ENCODE measurements around the gene TAS2R10. TPM values are rescaled to one million over a fixed set of nuclear protein-coding genes. Genes with fewer than 3 reads are reported as not detected.
"Not testable (repeated sequence)": the region's sequence is repeated elsewhere in the genome, so short reads cannot be mapped to it uniquely, and the experiment has no call there.

TAS2R10 gene

GRCh38 chr12:10791769-10792168 is 34.4 kb downstream of the TAS2R10 start:
- H3K4me1 ChIP-seq (ENCODE audit: control insufficient read depth, insufficient read depth, low read depth, low read length); H2BK120ac ChIP-seq (ENCODE audit: low read depth, low read length); H3K14ac ChIP-seq (ENCODE audit: low read length in 2 of 2); H2AK5ac ChIP-seq (ENCODE audit: low read length, severe bottlenecking); H3K27ac ChIP-seq (ENCODE audit: low read length, poor library complexity, severe bottlenecking); H3K36me3 ChIP-seq (ENCODE audit: control insufficient read depth in 1 of 2, insufficient read depth in 2 of 2, low read depth in 1 of 2, low read length in 2 of 2); H4K8ac ChIP-seq (ENCODE audit: low read length); H3K27me3 ChIP-seq (ENCODE audit: control insufficient read depth in 1 of 2, insufficient read depth in 1 of 2, low read length in 2 of 2); H3K18ac ChIP-seq (ENCODE audit: low read depth in 1 of 2, low read length in 2 of 2); H4K91ac ChIP-seq (ENCODE audit: low read length); DNase-seq; H2AFZ ChIP-seq (ENCODE audit: low read depth, low read length); H2BK5ac ChIP-seq (ENCODE audit: low read depth, low read length, poor library complexity, severe bottlenecking); H3K4me2 ChIP-seq (ENCODE audit: low read length, poor library complexity, severe bottlenecking); H3K4ac ChIP-seq (ENCODE audit: low read depth in 1 of 2, low read length in 2 of 2); H2BK12ac ChIP-seq (ENCODE audit: low read length in 2 of 2); H3K23ac ChIP-seq (ENCODE audit: low read length in 2 of 2); H3K9ac ChIP-seq (ENCODE audit: low read length); H3K9me3 ChIP-seq (ENCODE audit: control insufficient read depth, low read length); H2BK15ac ChIP-seq (ENCODE audit: low read depth, poor library complexity, severe bottlenecking); H3K4me3 ChIP-seq (ENCODE audit: insufficient read depth in 1 of 2, low read depth in 1 of 2, low read length in 2 of 2); H3K79me1 ChIP-seq (replicated peaks; ENCODE audit: low read length, poor library complexity, severe bottlenecking): not testable (repeated sequence)
- WGBS = 83% methylated on average over 4 of the region's 4 CpGs

DNA sequence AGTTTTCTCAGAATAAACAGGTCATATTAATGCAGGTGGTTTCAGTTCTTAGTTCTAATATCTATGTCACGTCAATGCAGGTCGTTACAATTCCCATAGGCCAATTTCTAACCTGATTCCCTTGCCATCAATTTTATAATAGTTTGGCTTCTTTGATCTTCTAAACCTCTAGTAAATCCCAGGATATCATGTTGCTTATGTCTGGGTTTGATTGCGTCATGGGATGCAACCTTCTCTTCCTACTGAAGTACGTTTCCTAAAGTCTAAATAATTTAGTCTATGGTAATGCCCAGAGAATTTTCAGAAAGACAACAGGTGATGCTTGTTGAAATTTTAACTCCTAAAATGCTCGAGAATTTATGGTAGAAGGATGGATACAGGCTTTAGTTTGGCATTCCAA is 42.9 kb downstream of the TAS2R10 start:
- DNase-seq = no peak
- Histone ChIP-seq H3K9ac (ENCODE audit: low read length) (no peak overlapping the region), H3K4me1 (ENCODE audit: control insufficient read depth, insufficient read depth, low read depth, low read length) (no peaks in the 10 kb centered on the region), H3K18ac (ENCODE audit: low read depth in 1 of 2, low read length in 2 of 2) (no peak overlapping the region), H3K23ac (ENCODE audit: low read length in 2 of 2) (no peak overlapping the region), H2BK5ac (ENCODE audit: low read depth, low read length, poor library complexity, severe bottlenecking) (no peak overlapping the region), H3K27ac (ENCODE audit: low read length, poor library complexity, severe bottlenecking) (no peak overlapping the region), H2AFZ (ENCODE audit: low read depth, low read length) (no peak overlapping the region), H3K4me3 (ENCODE audit: insufficient read depth in 1 of 2, low read depth in 1 of 2, low read length in 2 of 2) (no peak overlapping the region), H3K27me3 (ENCODE audit: control insufficient read depth in 1 of 2, insufficient read depth in 1 of 2, low read length in 2 of 2) (no peaks in the 10 kb centered on the region), H4K91ac (ENCODE audit: low read length) (no peak overlapping the region), H3K79me1 (replicated peaks; ENCODE audit: low read length, poor library complexity, severe bottlenecking) (no peaks in the 10 kb centered on the region), H3K4ac (ENCODE audit: low read depth in 1 of 2, low read length in 2 of 2) (no peak overlapping the region), H3K14ac (ENCODE audit: low read length in 2 of 2) (no peak overlapping the region), H4K8ac (ENCODE audit: low read length) (no peak overlapping the region), H2BK120ac (ENCODE audit: low read depth, low read length) (no peak overlapping the region), H3K4me2 (ENCODE audit: low read length, poor library complexity, severe bottlenecking) (no peak overlapping the region), H3K9me3 (ENCODE audit: control insufficient read depth, low read length) (no peaks in the 10 kb centered on the region), H3K36me3 (ENCODE audit: control insufficient read depth in 1 of 2, insufficient read depth in 2 of 2, low read depth in 1 of 2, low read length in 2 of 2) (no peaks in the 10 kb centered on the region), H2BK15ac (ENCODE audit: low read depth, poor library complexity, severe bottlenecking) (no peak overlapping the region), H2BK12ac (ENCODE audit: low read length in 2 of 2) (no peak overlapping the region), H2AK5ac (ENCODE audit: low read length, severe bottlenecking) (no peak overlapping the region)
- WGBS = 63% methylated on average over 2 of the region's 5 CpGs

GRCh38 chr12:10779103-10779502 is 47.1 kb downstream of the TAS2R10 start:
- Histone ChIP-seq H2BK12ac (ENCODE audit: low read length in 2 of 2) (no peak overlapping the region), H3K9me3 (ENCODE audit: control insufficient read depth, low read length) (no peaks in the 10 kb centered on the region), H3K36me3 (ENCODE audit: control insufficient read depth in 1 of 2, insufficient read depth in 2 of 2, low read depth in 1 of 2, low read length in 2 of 2) (no peaks in the 10 kb centered on the region), H2AFZ (ENCODE audit: low read depth, low read length) (no peak overlapping the region), H3K4me1 (ENCODE audit: control insufficient read depth, insufficient read depth, low read depth, low read length) (no peaks in the 10 kb centered on the region), H3K18ac (ENCODE audit: low read depth in 1 of 2, low read length in 2 of 2) (no peak overlapping the region), H3K23ac (ENCODE audit: low read length in 2 of 2) (no peak overlapping the region), H3K4me2 (ENCODE audit: low read length, poor library complexity, severe bottlenecking) (no peak overlapping the region), H4K91ac (ENCODE audit: low read length) (no peak overlapping the region), H3K79me1 (replicated peaks; ENCODE audit: low read length, poor library complexity, severe bottlenecking) (no peaks in the 10 kb centered on the region), H3K27ac (ENCODE audit: low read length, poor library complexity, severe bottlenecking) (no peak overlapping the region), H3K27me3 (ENCODE audit: control insufficient read depth in 1 of 2, insufficient read depth in 1 of 2, low read length in 2 of 2) (peaks cover 3 to 4% of the 10 kb centered on the region in 2 experiments), H2BK120ac (ENCODE audit: low read depth, low read length) (no peak overlapping the region), H2AK5ac (ENCODE audit: low read length, severe bottlenecking) (no peak overlapping the region), H2BK5ac (ENCODE audit: low read depth, low read length, poor library complexity, severe bottlenecking) (no peak overlapping the region), H4K8ac (ENCODE audit: low read length) (no peak overlapping the region), H3K4ac (ENCODE audit: low read depth in 1 of 2, low read length in 2 of 2) (no peak overlapping the region), H3K9ac (ENCODE audit: low read length) (no peak overlapping the region), H3K4me3 (ENCODE audit: insufficient read depth in 1 of 2, low read depth in 1 of 2, low read length in 2 of 2) (no peak overlapping the region), H2BK15ac (ENCODE audit: low read depth, poor library complexity, severe bottlenecking) (no peak overlapping the region), H3K14ac (ENCODE audit: low read length in 2 of 2) (no peak overlapping the region)
- 83% methylated on average over 2 of the region's 2 CpGs for WGBS
- DNase-seq = no peak

Small RNA genes lying within 50 kb of the gene (small RNA-seq; reads per million reads assigned to genes)
- gene PRR4 (ENCODE audit: low read depth) = not detected

Measured in mesenchymal stem cell (in vitro differentiated cells and primary cell).